Endothelial cell of umbilical vein (primary cell): Measurements from ENCODE around the gene EDAR. TPM values are rescaled to one million over a fixed set of nuclear protein-coding genes. Genes with fewer than 3 reads are reported as not detected.

Source experiments
- BruUV-seq: library from RNA; stranded (reverse); fragments of 400-500 nt; replicated peaks from 2 replicates; lab custom pipeline; 2021; lab: Mats Ljungman, UMichigan
- CTCF ChIA-PET: fragments of 300-600, 350-600 bp; sonication (Branson Sonifier 250); formaldehyde crosslinking; loops from one replicate; lab custom pipeline; 2021; ENCODE audit warnings: antibody characterized with exemption, inconsistent platforms; lab: Charles Lee
- POLR2A ChIA-PET: fragments of 300-600, 350-600 bp; sonication (Branson Sonifier 250); formaldehyde crosslinking; loops from one replicate; lab custom pipeline; 2021; ENCODE audit warnings: antibody characterized with exemption, inconsistent platforms; lab: Charles Lee
- DNase-seq: peaks from one replicate; pipeline ENCODE4 v3.0.0-alpha.2; 2011; ENCODE audit warnings: low read depth, low spot score
- FAIRE-seq: peaks from 2 replicates; lab custom pipeline; 2011; peaks lifted over from hg19 to GRCh38; lab: Jason Lieb, UNC
- H2AFZ ChIP-seq: 2 replicates; pipeline ENCODE4 v1.6.0; 2012; ENCODE audit warnings: low read depth, low read length, control low read depth, inconsistent platforms
- H3K27ac ChIP-seq: 2 replicates; pipeline ENCODE4 v1.5.1; 2011; ENCODE audit warnings: low read depth, mild to moderate bottlenecking, control low read depth, low read length, moderate library complexity; ENCODE audit not compliant: insufficient read depth
- H3K27me3 ChIP-seq, 2 experiments: 2 replicates each; pipeline versions ENCODE4 v1.6.0 to v1.6.1; 2011; ENCODE audit warnings: low read length in 2 of 2, mixed read lengths in 1 of 2; ENCODE audit not compliant: control insufficient read depth in 2 of 2, insufficient read depth in 2 of 2
- H3K36me3 ChIP-seq, 2 experiments: 2 replicates in 1 of 2; 3 replicates in 1 of 2; pipeline ENCODE4 v1.5.1; 2011; ENCODE audit warnings: low read length in 2 of 2, mild to moderate bottlenecking in 1 of 2, moderate library complexity in 1 of 2; ENCODE audit not compliant: control insufficient read depth in 2 of 2, insufficient read depth in 2 of 2; ENCODE audit errors: extremely low read depth in 1 of 2
- H3K4me1 ChIP-seq: 3 replicates; pipeline ENCODE4 v1.5.1; 2011; ENCODE audit warnings: mild to moderate bottlenecking, low read length; ENCODE audit not compliant: control insufficient read depth, insufficient read depth; ENCODE audit errors: extremely low read depth
- H3K4me2 ChIP-seq: 2 replicates; pipeline ENCODE4 v1.6.1; 2011; ENCODE audit warnings: low read length, control low read depth, mixed read lengths; ENCODE audit not compliant: insufficient read depth
- H3K4me3 ChIP-seq, 3 experiments: fragments of 200-600 bp in 1 of 3; sonication (generic), shearing (Covaris generic) in 1 of 3; replicated peaks in 1 of 3; 2 replicates each; pipeline ENCODE4 v1.5.1; 2011 to 2016; ENCODE audit warnings: control low read depth in 3 of 3, low read length in 3 of 3, mild to moderate bottlenecking in 2 of 3, inconsistent platforms in 1 of 3, low read depth in 1 of 3, moderate library complexity in 1 of 3; ENCODE audit not compliant: insufficient read depth in 1 of 3
- H3K79me2 ChIP-seq: 2 replicates; pipeline ENCODE4 v1.6.0; 2012; ENCODE audit warnings: low read length, inconsistent platforms; ENCODE audit not compliant: control insufficient read depth, insufficient read depth
- H3K9ac ChIP-seq: replicated peaks from 2 replicates; pipeline ENCODE3; 2011; ENCODE audit warnings: low read length, control low read depth; ENCODE audit not compliant: insufficient read depth; ENCODE audit errors: extremely low read depth
- H3K9me1 ChIP-seq: replicated peaks from 3 replicates; pipeline ENCODE4 v1.6.0; 2011; ENCODE audit warnings: mild to moderate bottlenecking, low read length; ENCODE audit not compliant: control insufficient read depth, insufficient read depth; ENCODE audit errors: extremely low read depth
- H3K9me3 ChIP-seq: replicated peaks from 2 replicates; pipeline ENCODE4 v1.5.1; 2012; ENCODE audit warnings: low read length, inconsistent platforms; ENCODE audit not compliant: control insufficient read depth, insufficient read depth
- H4K20me1 ChIP-seq: replicated peaks from 2 replicates; pipeline ENCODE3; 2011; ENCODE audit warnings: mild to moderate bottlenecking, low read length; ENCODE audit not compliant: control insufficient read depth, insufficient read depth; ENCODE audit errors: extremely low read depth
- CTCF ChIP-seq, 2 donors: IDR thresholded peaks; 1 replicate in 1 of 2; 2 replicates in 1 of 2; pipeline ENCODE4 v1.5.1; 2011; ENCODE audit warnings: low read length in 2 of 2, mild to moderate bottlenecking in 2 of 2, moderate library complexity in 2 of 2, control low read depth in 1 of 2, inconsistent platforms in 1 of 2, low read depth in 1 of 2; ENCODE audit not compliant: insufficient read depth in 1 of 2; ENCODE audit errors: extremely low read depth in 1 of 2
- EZH2 ChIP-seq: IDR thresholded peaks from 2 replicates; pipeline ENCODE4 v1.6.1; 2012; ENCODE audit warnings: borderline replicate concordance, low read depth, mild to moderate bottlenecking, moderate library complexity, low read length, inconsistent platforms; ENCODE audit not compliant: severe bottlenecking
- FOS ChIP-seq: IDR thresholded peaks from 2 replicates; pipeline ENCODE4 v1.6.1; 2011; ENCODE audit warnings: mild to moderate bottlenecking, low read length, moderate library complexity, borderline replicate concordance; ENCODE audit not compliant: insufficient read depth
- GATA2 ChIP-seq: IDR thresholded peaks from 2 replicates; pipeline ENCODE4 v1.7.0; 2011; ENCODE audit warnings: low read depth, mild to moderate bottlenecking, moderate library complexity, mixed read lengths, low read length; ENCODE audit not compliant: insufficient read length, insufficient read depth
- JUN ChIP-seq: IDR thresholded peaks from 2 replicates; pipeline ENCODE4 v1.6.1; 2011; ENCODE audit warnings: borderline replicate concordance, low read depth; ENCODE audit not compliant: insufficient read length, insufficient read depth
- MYC ChIP-seq: IDR thresholded peaks from one replicate; pipeline ENCODE4 v1.6.1; 2011; ENCODE audit warnings: mild to moderate bottlenecking, low read depth, low read length
- POLR2A ChIP-seq: IDR thresholded peaks from 2 replicates; pipeline ENCODE4 v1.6.1; 2012; ENCODE audit warnings: low read depth, mild to moderate bottlenecking, control low read depth, low read length
- POLR2AphosphoS5 ChIP-seq: IDR thresholded peaks from 2 replicates; pipeline ENCODE4 v1.6.1; 2012; ENCODE audit warnings: low read depth, mild to moderate bottlenecking, control low read depth, low read length, moderate library complexity; ENCODE audit not compliant: insufficient read depth
- dilution Hi-C: fragments of 300-500 bp; cut with MboI; formaldehyde crosslinking; loops from one replicate; pipeline ENCODE4 v1.15.0; 2019; ENCODE audit warnings: low sequenced_read_pairs; ENCODE audit not compliant: extremely low pct_ligation_motif_present
- intact Hi-C: fragments of 100-400 bp; cut with micrococcal nuclease; formaldehyde crosslinking; loops from one replicate; pipeline ENCODE4 v1.10.0; 2022
- polyA plus RNA-seq, 4 experiments: library from polyadenylated mRNA; depleted of rRNA in 3 of 4; stranded (reverse) in 3 of 4; unstranded in 1 of 4; fragments of >200 nt; gene quantifications; 2 replicates each; pipeline versions ENCODE4 v1.2.1 to v1.2.3, GENCODE V29; 2011 to 2012; ENCODE audit warnings: missing spikeins in 1 of 4
- total RNA-seq: library from RNA; stranded (reverse); gene quantifications from 2 replicates; pipeline ENCODE4 v1.2.3, GENCODE V29; 2021
- TF ChIP-seq, protein P1 (sequence below): IDR thresholded peaks from 2 replicates; pipeline ENCODE4 v1.6.1; 2011; ENCODE audit not compliant: insufficient read depth, insufficient read length

The EDAR gene
- total and polyA plus RNA-seq, 2 donors (not counting 3 experiments of a cell fraction or from before 2014, with no cell fraction given), result not detected

DNA sequence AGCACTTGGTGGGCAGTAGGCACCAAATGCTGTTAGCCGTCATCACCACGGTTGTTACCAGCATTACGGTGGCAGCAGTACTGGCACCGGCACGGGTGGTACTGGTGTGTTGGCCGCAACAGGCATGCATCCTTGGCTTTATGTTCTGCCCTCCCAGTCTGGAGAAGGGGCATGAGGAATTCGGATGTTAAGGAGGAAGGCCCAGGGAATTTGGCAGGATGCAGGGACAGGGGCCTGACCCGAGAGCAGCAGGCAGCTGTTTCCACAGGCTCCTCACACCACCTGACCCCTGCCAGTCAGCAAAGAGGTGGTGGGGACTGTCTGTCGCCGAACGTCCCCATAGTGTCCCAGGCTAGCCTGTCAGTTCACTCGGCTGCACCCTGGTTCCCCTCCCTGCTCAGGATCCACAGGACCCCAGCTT is 79.0 kb downstream of the EDAR start:
- no peak for TF ChIP-seq EZH2
- no peak for TF ChIP-seq GATA2
- TF ChIP-seq CTCF (IDR thresholded peaks at IDR 0.05; ENCODE audit: extremely low read depth in 1 of 2, insufficient read depth in 1 of 2, low read depth in 1 of 2, low read length in 2 of 2), result no peak
- TF ChIP-seq, protein P1, sequence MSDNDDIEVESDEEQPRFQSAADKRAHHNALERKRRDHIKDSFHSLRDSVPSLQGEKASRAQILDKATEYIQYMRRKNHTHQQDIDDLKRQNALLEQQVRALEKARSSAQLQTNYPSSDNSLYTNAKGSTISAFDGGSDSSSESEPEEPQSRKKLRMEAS, result no peak
- no peak for TF ChIP-seq MYC
- no peak for TF ChIP-seq FOS
- no peak for TF ChIP-seq JUN
- no peak for TF ChIP-seq POLR2A
- TF ChIP-seq POLR2AphosphoS5, result no peak
- Histone ChIP-seq H3K9me3 (no peaks in the 10 kb centered on the region), H3K9me1 (no peaks in the 10 kb centered on the region), H3K4me2 (no peak overlapping the region), H4K20me1 (no peaks in the 10 kb centered on the region), H3K4me3 (no peak overlapping the region), H3K27ac (no peak overlapping the region), H2AFZ (no peak overlapping the region), H3K4me1 (no peaks in the 10 kb centered on the region), H3K9ac (no peak overlapping the region), H3K27me3 (peaks cover 0 to 2% of the 10 kb centered on the region in 2 experiments), H3K36me3 (no peaks in the 10 kb centered on the region), H3K79me2 (no peaks in the 10 kb centered on the region)
- intact Hi-C loops, result no loop called here
- POLR2A ChIA-PET, result no interaction called here
- no peak for FAIRE-seq
- no peak for DNase-seq
- CTCF ChIA-PET, result no interaction called here
- no TSS peak for BruUV-seq
- dilution Hi-C loops, result no loop called here
